Keratinocyte (primary cell): Measurements from ENCODE around the gene SPG7.

Experiments used
- CTCF ChIP-seq, 3 experiments: IDR thresholded peaks in 1 of 3; conservative IDR thresholded peaks in 1 of 3; optimal IDR thresholded peaks in 1 of 3; 2 replicates in 2 of 3; 3 replicates in 1 of 3; pipeline versions ENCODE3 to v1.5.1; 2011; ENCODE audit warnings: low read length in 3 of 3, mild to moderate bottlenecking in 3 of 3, moderate library complexity in 2 of 3, control low read depth in 1 of 3, inconsistent platforms in 1 of 3; ENCODE audit not compliant: insufficient read depth in 2 of 3; ENCODE audit errors: extremely low read depth in 1 of 3
- EZH2 ChIP-seq: IDR thresholded peaks from one replicate; pipeline ENCODE4 v1.6.1; 2012; ENCODE audit warnings: inconsistent platforms, mild to moderate bottlenecking, low read length, moderate library complexity

- TF ChIP-seq CTCF (optimal IDR thresholded peaks at IDR 0.05 in 1 of 3, IDR thresholded peaks at IDR 0.05 in 1 of 3, conservative IDR thresholded peaks at IDR 0.05 in 1 of 3; ENCODE audit: extremely low read depth in 1 of 3, insufficient read depth in 2 of 3, low read length in 3 of 3) (no peak), EZH2 (no peak)
Observed at GRCh38 chr16:89506113-89506504, 2.1 kb upstream of the SPG7 start.
